Measurements from ENCODE around the gene KCTD19. TPM values are rescaled to one million over a fixed set of nuclear protein-coding genes. Genes with fewer than 3 reads are reported as not detected.

The KCTD19 gene
- total RNA-seq, 1 donor from 2014 or later, result under 0.01 TPM

GRCh38 chr16:67260426-67261063 is 66.0 kb downstream of the KCTD19 start:
- peak in 1 of 2 donors; percentile 52 for DNase-seq (ENCODE audit: low read depth in 2 of 2)

GRCh38 chr16:67259705-67260104 is 66.8 kb downstream of the KCTD19 start:
- no peak for DNase-seq (ENCODE audit: low read depth in 2 of 2)

GRCh38 chr16:67258161-67258835 is 68.2 kb downstream of the KCTD19 start:
- DNase-seq (ENCODE audit: low read depth in 2 of 2), result peak; percentile 77 to 94

- no peak for DNase-seq (ENCODE audit: low read depth in 2 of 2)
Measured at GRCh38 chr16:67257486-67258160, 68.9 kb downstream of the KCTD19 start.

- DNase-seq (ENCODE audit: low read depth in 2 of 2), result no peak
Measured at GRCh38 chr16:67256701-67257230, 69.8 kb downstream of the KCTD19 start.

- DNase-seq (ENCODE audit: low read depth in 2 of 2), result no peak
Measured at GRCh38 chr16:67255553-67256221, 70.9 kb downstream of the KCTD19 start.

GRCh38 chr16:67254801-67255552 is 71.6 kb downstream of the KCTD19 start:
- no peak for DNase-seq (ENCODE audit: low read depth in 2 of 2)

GRCh38 chr16:67252609-67253497 is 73.7 kb downstream of the KCTD19 start:
- DNase-seq (ENCODE audit: low read depth in 2 of 2), result no peak

- DNase-seq (ENCODE audit: low read depth in 2 of 2), result no peak
Measured at GRCh38 chr16:67250045-67250327, 76.6 kb downstream of the KCTD19 start.

GRCh38 chr16:67249178-67250044 is 77.1 kb downstream of the KCTD19 start:
- no peak for DNase-seq (ENCODE audit: low read depth in 2 of 2)

- DNase-seq (ENCODE audit: low read depth in 2 of 2), result peak in 1 of 2 donors; percentile 49
Measured at GRCh38 chr16:67248401-67249177, 78.0 kb downstream of the KCTD19 start, which contains the start of gene SLC9A5. SLC9A5 (plus strand) TSS chr16:67248979; CDS start chr16:67249015, 36 bp downstream.

GRCh38 chr16:67248073-67248400 is 78.5 kb downstream of the KCTD19 start:
- DNase-seq (ENCODE audit: low read depth in 2 of 2), result no peak

- peak in 1 of 2 donors; percentile 94 for DNase-seq (ENCODE audit: low read depth in 2 of 2)
Measured at GRCh38 chr16:67247192-67248072, 79.1 kb downstream of the KCTD19 start, which contains the start of gene FHOD1. FHOD1 (minus strand) TSS chr16:67247481; CDS start chr16:67247410, 71 bp downstream.

GRCh38 chr16:67246756-67247191 is 79.8 kb downstream of the KCTD19 start:
- peak in 1 of 2 donors; percentile 32 for DNase-seq (ENCODE audit: low read depth in 2 of 2)

GRCh38 chr16:67246081-67246755 is 80.3 kb downstream of the KCTD19 start:
- peak; percentile 49 to 82 for DNase-seq (ENCODE audit: low read depth in 2 of 2)

- no peak for DNase-seq (ENCODE audit: low read depth in 2 of 2)
Measured at GRCh38 chr16:67245674-67246080, 80.9 kb downstream of the KCTD19 start.

GRCh38 chr16:67245186-67245585 is 81.4 kb downstream of the KCTD19 start:
- DNase-seq (ENCODE audit: low read depth in 2 of 2), result no peak

All from dermis microvascular lymphatic vessel endothelial cell (primary cell).